Mesodermal cell (in vitro differentiated cells): ENCODE measurements around the gene IFT172.

Experiments
- H3K27ac ChIP-seq: 2 replicates; pipeline ENCODE4 v1.7.0; 2013; ENCODE audit warnings: mild to moderate bottlenecking, low read depth, low read length, moderate library complexity; ENCODE audit not compliant: severe bottlenecking
- H3K36me3 ChIP-seq: 2 replicates; pipeline ENCODE4 v1.7.1; 2013; ENCODE audit warnings: mild to moderate bottlenecking, low read length, moderate library complexity; ENCODE audit not compliant: control insufficient read depth, insufficient read depth
- H3K4me1 ChIP-seq: one replicate; pipeline ENCODE4 v1.7.1; 2013; ENCODE audit warnings: mild to moderate bottlenecking, low read length; ENCODE audit not compliant: insufficient read depth, control insufficient read depth, poor library complexity, severe bottlenecking
- H3K4me3 ChIP-seq: 2 replicates; pipeline ENCODE4 v1.7.0; 2013; ENCODE audit warnings: low read length, control low read depth, mild to moderate bottlenecking; ENCODE audit not compliant: insufficient read depth, poor library complexity, severe bottlenecking; ENCODE audit errors: extremely low read depth
- H3K9me3 ChIP-seq: 2 replicates; pipeline ENCODE4 v1.7.1; 2013; ENCODE audit warnings: mild to moderate bottlenecking, low read length, moderate library complexity; ENCODE audit not compliant: control insufficient read depth
- WGBS, 2 experiments: methylation state at CpG; one replicate each; pipeline ENCODE4 v1.1.5; 2013; ENCODE audit warnings: missing lambda C conversion rate in 2 of 2; ENCODE audit not compliant: insufficient coverage in 2 of 2; 5-methylcytosine and 5-hydroxymethylcytosine counted together

The IFT172 gene

GRCh38 chr2:27446057-27446456, 43.5 kb downstream of the IFT172 start:
- H3K4me1 ChIP-seq, result peaks cover 8% of the 10 kb centered on the region
- no peak overlapping the region for H3K4me3 ChIP-seq
- H3K27ac ChIP-seq, result no peak overlapping the region
- H3K36me3 ChIP-seq, result peaks cover 59% of the 10 kb centered on the region
- no peaks in the 10 kb centered on the region for H3K9me3 ChIP-seq
- 100% methylated on average over 1 of the region's 3 CpGs; no CpG with 5 or more reads in 1 of the 2 experiments for WGBS, 2 experiments

DNA sequence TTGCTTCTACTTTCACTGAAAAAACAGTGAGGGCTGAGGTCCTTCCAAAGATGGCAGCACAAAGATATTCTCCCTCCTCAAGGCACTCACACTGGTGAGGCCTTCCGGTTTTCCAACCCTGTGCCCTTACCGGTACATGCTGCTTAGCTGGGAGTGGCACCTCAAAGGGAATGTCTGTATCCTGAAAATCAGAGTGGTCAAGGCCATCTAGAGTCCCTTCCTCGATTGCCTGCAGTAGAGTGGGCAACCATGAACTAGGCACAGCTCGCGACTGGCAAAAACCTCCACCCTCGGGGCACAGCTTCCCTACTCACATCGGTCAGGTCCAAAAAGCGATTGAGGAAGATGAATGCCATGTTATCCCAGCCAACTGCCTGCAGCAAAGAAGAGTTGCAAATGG, 43.9 kb downstream of the IFT172 start:
- Histone ChIP-seq H3K36me3 (peaks cover 59% of the 10 kb centered on the region), H3K27ac (no peak overlapping the region), H3K9me3 (no peaks in the 10 kb centered on the region), H3K4me1 (peaks cover 8% of the 10 kb centered on the region), H3K4me3 (no peak overlapping the region)
- 91 to 94% methylated on average over 6 to 8 of the region's 8 CpGs for WGBS, 2 experiments

- Histone ChIP-seq H3K4me3 (no peak overlapping the region), H3K36me3 (peaks cover 61% of the 10 kb centered on the region), H3K27ac (no peak overlapping the region), H3K4me1 (peaks cover 8% of the 10 kb centered on the region), H3K9me3 (no peaks in the 10 kb centered on the region)
- WGBS, 2 experiments, result 92 to 96% methylated on average over 7 to 8 of the region's 8 CpGs
Measured at GRCh38 chr2:27445155-27445554, 44.4 kb downstream of the IFT172 start.

DNA sequence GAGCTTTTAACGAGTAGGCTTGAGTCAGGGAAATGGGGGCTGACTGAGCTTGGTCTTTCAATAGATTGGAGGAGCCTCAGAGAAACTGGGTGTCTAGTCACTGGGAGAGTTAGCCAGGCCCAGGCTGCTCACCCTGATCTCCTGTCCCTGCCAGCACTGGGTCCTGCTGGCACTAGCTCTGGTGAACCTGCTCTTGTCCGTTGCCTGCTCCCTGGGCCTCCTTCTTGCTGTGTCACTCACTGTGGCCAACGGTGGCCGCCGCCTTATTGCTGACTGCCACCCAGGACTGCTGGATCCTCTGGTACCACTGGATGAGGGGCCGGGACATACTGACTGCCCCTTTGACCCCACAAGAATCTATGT, 46.6 kb downstream of the IFT172 start:
- 75 to 83% methylated on average over 6 of the region's 6 CpGs for WGBS, 2 experiments
- H3K36me3 ChIP-seq, result peaks cover 64% of the 10 kb centered on the region
- H3K4me1 ChIP-seq, result peaks cover 8% of the 10 kb centered on the region
- H3K27ac ChIP-seq, result no peak overlapping the region
- H3K4me3 ChIP-seq, result no peak overlapping the region
- H3K9me3 ChIP-seq, result no peaks in the 10 kb centered on the region

DNA sequence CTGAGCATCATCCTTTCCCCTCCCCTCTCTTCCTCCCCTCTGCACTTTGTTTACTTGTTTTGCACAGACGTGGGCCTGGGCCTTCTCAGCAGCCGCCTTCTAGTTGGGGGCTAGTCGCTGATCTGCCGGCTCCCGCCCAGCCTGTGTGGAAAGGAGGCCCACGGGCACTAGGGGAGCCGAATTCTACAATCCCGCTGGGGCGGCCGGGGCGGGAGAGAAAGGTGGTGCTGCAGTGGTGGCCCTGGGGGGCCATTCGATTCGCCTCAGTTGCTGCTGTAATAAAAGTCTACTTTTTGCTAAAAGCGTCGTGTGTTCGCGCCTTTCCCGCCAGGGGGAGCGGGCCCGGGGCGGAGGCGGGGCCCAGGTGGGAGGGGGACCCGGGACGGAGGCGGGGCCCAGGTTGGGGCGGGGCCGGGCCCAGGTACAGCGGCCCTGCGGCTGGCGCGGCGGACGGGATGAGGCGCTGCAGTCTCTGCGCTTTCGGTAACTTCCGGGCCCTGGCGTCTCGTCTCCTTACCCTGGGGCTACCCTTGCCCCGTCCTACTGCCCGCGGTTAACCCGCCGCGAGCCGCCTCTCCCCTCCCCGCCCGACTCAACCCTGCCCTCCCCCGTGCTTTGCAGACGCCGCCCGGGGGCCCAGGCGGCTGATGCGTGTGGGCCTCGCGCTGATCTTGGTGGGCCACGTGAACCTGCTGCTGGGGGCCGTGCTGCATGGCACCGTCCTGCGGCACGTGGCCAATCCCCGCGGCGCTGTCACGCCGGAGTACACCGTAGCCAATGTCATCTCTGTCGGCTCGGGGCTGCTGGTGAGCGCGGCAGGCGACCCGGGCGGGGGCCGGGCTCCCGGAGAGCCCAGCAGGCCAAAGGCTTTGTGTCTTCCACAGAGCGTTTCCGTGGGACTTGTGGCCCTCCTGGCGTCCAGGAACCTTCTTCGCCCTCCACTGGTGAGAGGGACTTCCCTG, 47.3 kb downstream of the IFT172 start, which contains the start of gene KRTCAP3:
Gene KRTCAP3 (plus strand): TSS at position 424 of the 962 bp plus-strand sequence. CDS start 32 bp downstream, at position 456.
- Histone ChIP-seq H3K9me3 (no peaks in the 10 kb centered on the region), H3K36me3 (peaks cover 66% of the 10 kb centered on the region), H3K4me3 (no peak within 1 kb of the TSS), H3K4me1 (peaks cover 8% of the 10 kb centered on the region), H3K27ac (peak within 1 kb of the TSS; percentile 5)
- WGBS, 2 experiments, result 29 to 31% methylated on average over 58 to 66 of the region's 80 CpGs

GRCh38 chr2:27441226-27441926, 48.2 kb downstream of the IFT172 start:
- WGBS, 2 experiments, result 88 to 100% methylated on average over 7 to 8 of the region's 10 CpGs
- Histone ChIP-seq H3K4me3 (no peak overlapping the region), H3K27ac (peak overlapping the region; percentile 5), H3K9me3 (no peaks in the 10 kb centered on the region), H3K36me3 (peaks cover 73% of the 10 kb centered on the region), H3K4me1 (peaks cover 8% of the 10 kb centered on the region)

DNA sequence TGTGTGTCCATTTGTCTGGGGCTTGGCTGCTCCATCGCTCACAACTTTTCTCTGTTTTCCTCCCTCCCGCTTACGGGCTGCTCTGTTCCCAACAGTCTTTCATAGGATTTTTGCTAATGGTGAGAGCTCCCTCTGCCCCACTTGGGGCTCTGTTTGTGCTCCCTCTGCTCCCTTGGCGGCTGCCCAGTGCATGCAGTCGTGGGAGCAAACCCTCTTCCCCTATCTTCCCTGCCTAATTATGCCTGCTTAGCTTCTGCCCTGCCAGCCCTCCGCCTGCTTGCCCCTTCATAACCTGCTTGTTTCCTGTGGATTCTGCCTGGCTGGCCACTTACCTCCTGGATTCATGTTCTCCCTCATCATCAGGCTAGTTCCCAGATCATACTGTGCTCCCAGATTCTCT, 53.9 kb downstream of the IFT172 start:
- H3K4me3 ChIP-seq, result no peak overlapping the region
- peaks cover 95% of the 10 kb centered on the region for H3K36me3 ChIP-seq
- 95 to 97% methylated on average over 6 of the region's 6 CpGs for WGBS, 2 experiments

DNA sequence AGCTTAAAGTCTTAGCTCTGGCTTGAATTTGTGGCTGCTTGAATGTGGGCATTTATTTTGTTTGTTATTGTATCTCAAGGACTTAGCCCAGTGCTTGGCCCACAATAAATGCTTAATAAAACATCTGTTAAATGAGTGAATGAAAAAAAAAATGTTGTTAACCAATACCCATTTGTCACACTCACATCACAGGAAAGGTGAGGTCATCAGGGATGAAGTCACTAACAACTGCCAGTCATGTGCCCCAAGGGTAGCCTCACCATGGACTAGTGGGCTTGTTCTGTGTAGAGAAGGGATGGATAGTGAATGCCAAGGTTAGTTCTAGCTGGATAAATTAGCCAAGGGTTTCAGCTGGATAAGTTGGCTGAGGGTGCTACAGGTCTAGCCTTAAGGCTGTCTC, 58.1 kb downstream of the IFT172 start:
- Histone ChIP-seq H3K4me1 (peaks cover 19% of the 10 kb centered on the region), H3K36me3 (peaks cover 56% of the 10 kb centered on the region), H3K27ac (no peak overlapping the region)

More for the DNA sequence above, 53.9 kb downstream of the IFT172 start:
- H3K9me3 ChIP-seq, result no peaks in the 10 kb centered on the region
- peaks cover 8% of the 10 kb centered on the region for H3K4me1 ChIP-seq
- H3K27ac ChIP-seq, result no peak overlapping the region

GRCh38 chr2:27428978-27429541, 60.5 kb downstream of the IFT172 start:
- Histone ChIP-seq H3K9me3 (no peaks in the 10 kb centered on the region), H3K4me3 (peak overlapping the region; percentile 84), H3K4me1 (peaks cover 19% of the 10 kb centered on the region), H3K27ac (peak overlapping the region; percentile 93), H3K36me3 (peaks cover 32% of the 10 kb centered on the region)
- WGBS, 2 experiments, result 0 to 1% methylated on average over 43 to 44 of the region's 51 CpGs

More for the DNA sequence above, 58.1 kb downstream of the IFT172 start:
- H3K4me3 ChIP-seq, result no peak overlapping the region
- no peaks in the 10 kb centered on the region for H3K9me3 ChIP-seq

- H3K27ac ChIP-seq, result peak within 1 kb of the TSS; percentile 93
- 0 to 1% methylated on average over 53 to 56 of the region's 75 CpGs for WGBS, 2 experiments
- H3K4me1 ChIP-seq, result peaks cover 19% of the 10 kb centered on the region
- H3K4me3 ChIP-seq, result peak within 1 kb of the TSS; percentile 84
- peaks cover 26% of the 10 kb centered on the region for H3K36me3 ChIP-seq
- no peaks in the 10 kb centered on the region for H3K9me3 ChIP-seq
Measured at GRCh38 chr2:27428213-27428977, 61.1 kb downstream of the IFT172 start, which contains the start of gene NRBP1. Gene NRBP1, plus strand, starts transcription at chr2:27428631. Its CDS starts 4,643 bp downstream, at chr2:27433274.
